Ectodermal cell (in vitro differentiated cells): ENCODE measurements around the gene ATP2B1.

Experiments
- H3K27ac ChIP-seq: 2 replicates; pipeline ENCODE4 v1.7.0; 2013; ENCODE audit warnings: mild to moderate bottlenecking, low read depth, low read length; ENCODE audit not compliant: insufficient read depth, poor library complexity, severe bottlenecking
- H3K27me3 ChIP-seq: 2 replicates; pipeline ENCODE4 v1.7.0; 2013; ENCODE audit warnings: mild to moderate bottlenecking, low read length; ENCODE audit not compliant: insufficient read depth, control insufficient read depth, poor library complexity, severe bottlenecking
- H3K36me3 ChIP-seq: one replicate; pipeline ENCODE4 v1.7.0; 2013; ENCODE audit warnings: low read length; ENCODE audit not compliant: control insufficient read depth, insufficient read depth
- H3K4me1 ChIP-seq: one replicate; pipeline ENCODE4 v1.7.0; 2013; ENCODE audit warnings: low read length; ENCODE audit not compliant: control insufficient read depth, insufficient read depth
- H3K4me3 ChIP-seq: 2 replicates; pipeline ENCODE4 v1.7.0; 2013; ENCODE audit warnings: low read depth, low read length, control low read depth; ENCODE audit not compliant: insufficient read depth
- H3K9me3 ChIP-seq: 2 replicates; pipeline ENCODE4 v1.7.0; 2013; ENCODE audit warnings: mild to moderate bottlenecking, low read length, moderate library complexity; ENCODE audit not compliant: control insufficient read depth
- WGBS, 2 experiments: methylation state at CpG; one replicate each; pipeline ENCODE4 v1.1.7; 2013; ENCODE audit warnings: missing lambda C conversion rate in 2 of 2; 5-methylcytosine and 5-hydroxymethylcytosine counted together

The ATP2B1 gene

GRCh38 chr12:89538897-89539296, 169.7 kb downstream of the ATP2B1 start:
- H3K9me3 ChIP-seq: no peaks in the 10 kb centered on the region
- no peak overlapping the region for H3K27ac ChIP-seq
- H3K4me1 ChIP-seq: peaks cover 12% of the 10 kb centered on the region
- no peak overlapping the region for H3K4me3 ChIP-seq
- WGBS, 2 experiments: 89 to 99% methylated on average over 4 of the region's 4 CpGs
- no peaks in the 10 kb centered on the region for H3K27me3 ChIP-seq
- H3K36me3 ChIP-seq: no peaks in the 10 kb centered on the region
